HG03139 (cell line): Measurements from ENCODE around the gene MRPL20.
"Not testable (repeated sequence)": the region's sequence is repeated elsewhere in the genome, so short reads cannot be mapped to it uniquely, and the experiment has no call there.

Experiments used
- ATAC-seq: cut with Tn5 transposase; IDR thresholded peaks from one replicate; pipeline ENCODE4 v1.9.1; 2021; ENCODE audit not compliant: unreplicated experiment

The MRPL20 gene

GRCh38 chr1:1390675-1391074 is 16.4 kb downstream of the MRPL20 start:
- ATAC-seq: no peak

- no peak for ATAC-seq
These were observed 19.0 kb downstream of the MRPL20 start for GRCh38 chr1:1388078-1388472.

- no peak for ATAC-seq
These were observed 19.7 kb downstream of the MRPL20 start for GRCh38 chr1:1387098-1388077.

GRCh38 chr1:1385931-1386330 is 21.2 kb downstream of the MRPL20 start:
- no peak for ATAC-seq

GRCh38 chr1:1385339-1385738 is 21.8 kb downstream of the MRPL20 start:
- ATAC-seq: not testable (repeated sequence)

GRCh38 chr1:1381294-1381693 is 25.8 kb downstream of the MRPL20 start:
- ATAC-seq: no peak

GRCh38 chr1:1380860-1381259 is 26.2 kb downstream of the MRPL20 start:
- ATAC-seq: no peak

GRCh38 chr1:1377540-1378205 is 29.4 kb downstream of the MRPL20 start:
- no peak for ATAC-seq

GRCh38 chr1:1376551-1377226 is 30.4 kb downstream of the MRPL20 start:
- no peak for ATAC-seq

GRCh38 chr1:1374929-1375662 is 32.0 kb downstream of the MRPL20 start, which contains the start of gene AURKAIP1:
AURKAIP1 (minus strand) TSS chr1:1375207; CDS start chr1:1374756, 451 bp downstream.
- ATAC-seq: peak; percentile 80

- ATAC-seq: no peak
These were observed 32.5 kb downstream of the MRPL20 start for GRCh38 chr1:1374589-1374928.

- no peak for ATAC-seq
These were observed 33.1 kb downstream of the MRPL20 start for GRCh38 chr1:1373815-1374588.

GRCh38 chr1:1373051-1373814 is 33.9 kb downstream of the MRPL20 start:
- ATAC-seq: no peak

- no peak for ATAC-seq
These were observed 35.1 kb downstream of the MRPL20 start for GRCh38 chr1:1371746-1372711.

GRCh38 chr1:1371364-1371745 is 35.7 kb downstream of the MRPL20 start:
- ATAC-seq: no peak

GRCh38 chr1:1370771-1371300 is 36.3 kb downstream of the MRPL20 start:
- no peak for ATAC-seq

- ATAC-seq: not testable (repeated sequence)
These were observed 37.0 kb downstream of the MRPL20 start for GRCh38 chr1:1370094-1370493.

- ATAC-seq: no peak
These were observed 39.8 kb downstream of the MRPL20 start for GRCh38 chr1:1367315-1367714.
